Activated T-helper 1 cell treated with anti-CD3 and anti-CD28 coated beads, Interleukin-2, amount 50 U/mL, for 16 hours (primary cell): ENCODE measurements around the gene SLC43A3.

ENCODE experiments used
- DNase-seq, 2 donors: peaks; one replicate each; pipeline ENCODE4 v3.0.0-alpha.2; 2020; ENCODE audit warnings: low read depth in 1 of 2, low spot score in 1 of 2

The SLC43A3 gene

GRCh38 chr11:57430952-57431351 is 4.0 kb upstream of the SLC43A3 start:
- no peak for DNase-seq

GRCh38 chr11:57429946-57430345 is 3.0 kb upstream of the SLC43A3 start:
- no peak for DNase-seq

GRCh38 chr11:57428643-57429042 is 1.7 kb upstream of the SLC43A3 start:
- DNase-seq, result no peak

- DNase-seq, result no peak
Measured at GRCh38 chr11:57427727-57428082, 784 bp upstream of the SLC43A3 start.

GRCh38 chr11:57426439-57426928 is 437 bp downstream of the SLC43A3 start:
- DNase-seq, result no peak

GRCh38 chr11:57425565-57426438 is 1.1 kb downstream of the SLC43A3 start:
- DNase-seq, result no peak

GRCh38 chr11:57424792-57425564 is 1.9 kb downstream of the SLC43A3 start:
- peak; percentile 59 to 79 for DNase-seq

- no peak for DNase-seq
Measured at GRCh38 chr11:57424137-57424791, 2.7 kb downstream of the SLC43A3 start.

GRCh38 chr11:57422669-57423068 is 4.3 kb downstream of the SLC43A3 start:
- no peak for DNase-seq

- DNase-seq, result no peak
Measured at GRCh38 chr11:57421805-57422204, 5.1 kb downstream of the SLC43A3 start.

GRCh38 chr11:57421066-57421465 is 5.9 kb downstream of the SLC43A3 start:
- no peak for DNase-seq

- no peak for DNase-seq
Measured at GRCh38 chr11:57419146-57419545, 7.8 kb downstream of the SLC43A3 start.

- no peak for DNase-seq
Measured at GRCh38 chr11:57418131-57418530, 8.8 kb downstream of the SLC43A3 start.

- DNase-seq, result no peak
Measured at GRCh38 chr11:57417056-57417455, 9.9 kb downstream of the SLC43A3 start.

GRCh38 chr11:57416436-57416835 is 10.5 kb downstream of the SLC43A3 start:
- no peak for DNase-seq

- DNase-seq, result no peak
Measured at GRCh38 chr11:57414612-57415212, 12.2 kb downstream of the SLC43A3 start.

GRCh38 chr11:57413681-57414080 is 13.2 kb downstream of the SLC43A3 start:
- no peak for DNase-seq

GRCh38 chr11:57410287-57410686 is 16.6 kb downstream of the SLC43A3 start:
- DNase-seq, result no peak

- DNase-seq, result no peak
Measured at GRCh38 chr11:57409321-57410100, 17.4 kb downstream of the SLC43A3 start.

GRCh38 chr11:57408771-57409170 is 18.1 kb downstream of the SLC43A3 start:
- DNase-seq, result no peak
